A549 (cell line): ENCODE results near the gene MANSC4.

Source experiments
- MAX ChIP-seq: IDR thresholded peaks from 2 replicates; pipeline ENCODE4 v1.6.1; 2012
- POLR2A ChIP-seq: IDR thresholded peaks from 2 replicates; pipeline ENCODE4 v1.6.1; 2012; ENCODE audit warnings: mild to moderate bottlenecking, low read length
- RCOR1 ChIP-seq: fragments of 150-350 bp; IDR thresholded peaks from 2 replicates; pipeline ENCODE4 v1.6.1; 2014; ENCODE audit warnings: antibody characterized with exemption, low read length, low read depth
- TF ChIP-seq, protein P1 (sequence below): fragments of >200 bp; sonication (Bioruptor Twin); formaldehyde crosslinking; IDR thresholded peaks from 3 replicates; pipeline ENCODE4 v1.5.1; 2016

GRCh38 chr12:27817766-27818165 lies 37.7 kb upstream of the MANSC4 start:
- TF ChIP-seq, protein P1, sequence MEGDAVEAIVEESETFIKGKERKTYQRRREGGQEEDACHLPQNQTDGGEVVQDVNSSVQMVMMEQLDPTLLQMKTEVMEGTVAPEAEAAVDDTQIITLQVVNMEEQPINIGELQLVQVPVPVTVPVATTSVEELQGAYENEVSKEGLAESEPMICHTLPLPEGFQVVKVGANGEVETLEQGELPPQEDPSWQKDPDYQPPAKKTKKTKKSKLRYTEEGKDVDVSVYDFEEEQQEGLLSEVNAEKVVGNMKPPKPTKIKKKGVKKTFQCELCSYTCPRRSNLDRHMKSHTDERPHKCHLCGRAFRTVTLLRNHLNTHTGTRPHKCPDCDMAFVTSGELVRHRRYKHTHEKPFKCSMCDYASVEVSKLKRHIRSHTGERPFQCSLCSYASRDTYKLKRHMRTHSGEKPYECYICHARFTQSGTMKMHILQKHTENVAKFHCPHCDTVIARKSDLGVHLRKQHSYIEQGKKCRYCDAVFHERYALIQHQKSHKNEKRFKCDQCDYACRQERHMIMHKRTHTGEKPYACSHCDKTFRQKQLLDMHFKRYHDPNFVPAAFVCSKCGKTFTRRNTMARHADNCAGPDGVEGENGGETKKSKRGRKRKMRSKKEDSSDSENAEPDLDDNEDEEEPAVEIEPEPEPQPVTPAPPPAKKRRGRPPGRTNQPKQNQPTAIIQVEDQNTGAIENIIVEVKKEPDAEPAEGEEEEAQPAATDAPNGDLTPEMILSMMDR = no peak
- TF ChIP-seq POLR2A = no peak
- no peak for TF ChIP-seq MAX
- TF ChIP-seq RCOR1 = no peak
